OCI-LY3 (cell line): ENCODE measurements around the gene NUP93.

ENCODE experiments used
- EZH2phosphoT487 ChIP-seq: fragments of 200-600 bp; shearing (Covaris generic); IDR thresholded peaks from 2 replicates; pipeline ENCODE4 v1.6.1; 2018; ENCODE audit warnings: antibody characterized with exemption, mixed run types, low read depth
- TF ChIP-seq, protein P1 (sequence below): fragments of 200-600, 300-600 bp; sonication (generic); IDR thresholded peaks from 2 replicates; pipeline ENCODE4 v1.5.1; 2014; ENCODE audit warnings: antibody characterized with exemption, low read length, low read depth

- TF ChIP-seq, protein P1, sequence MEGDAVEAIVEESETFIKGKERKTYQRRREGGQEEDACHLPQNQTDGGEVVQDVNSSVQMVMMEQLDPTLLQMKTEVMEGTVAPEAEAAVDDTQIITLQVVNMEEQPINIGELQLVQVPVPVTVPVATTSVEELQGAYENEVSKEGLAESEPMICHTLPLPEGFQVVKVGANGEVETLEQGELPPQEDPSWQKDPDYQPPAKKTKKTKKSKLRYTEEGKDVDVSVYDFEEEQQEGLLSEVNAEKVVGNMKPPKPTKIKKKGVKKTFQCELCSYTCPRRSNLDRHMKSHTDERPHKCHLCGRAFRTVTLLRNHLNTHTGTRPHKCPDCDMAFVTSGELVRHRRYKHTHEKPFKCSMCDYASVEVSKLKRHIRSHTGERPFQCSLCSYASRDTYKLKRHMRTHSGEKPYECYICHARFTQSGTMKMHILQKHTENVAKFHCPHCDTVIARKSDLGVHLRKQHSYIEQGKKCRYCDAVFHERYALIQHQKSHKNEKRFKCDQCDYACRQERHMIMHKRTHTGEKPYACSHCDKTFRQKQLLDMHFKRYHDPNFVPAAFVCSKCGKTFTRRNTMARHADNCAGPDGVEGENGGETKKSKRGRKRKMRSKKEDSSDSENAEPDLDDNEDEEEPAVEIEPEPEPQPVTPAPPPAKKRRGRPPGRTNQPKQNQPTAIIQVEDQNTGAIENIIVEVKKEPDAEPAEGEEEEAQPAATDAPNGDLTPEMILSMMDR: no peak
- TF ChIP-seq EZH2phosphoT487: no peak
These were observed 45.2 kb downstream of the NUP93 start for GRCh38 chr16:56775162-56775561.
